ENCODE measurements around the gene SLC16A12.

SLC16A12 gene

DNA sequence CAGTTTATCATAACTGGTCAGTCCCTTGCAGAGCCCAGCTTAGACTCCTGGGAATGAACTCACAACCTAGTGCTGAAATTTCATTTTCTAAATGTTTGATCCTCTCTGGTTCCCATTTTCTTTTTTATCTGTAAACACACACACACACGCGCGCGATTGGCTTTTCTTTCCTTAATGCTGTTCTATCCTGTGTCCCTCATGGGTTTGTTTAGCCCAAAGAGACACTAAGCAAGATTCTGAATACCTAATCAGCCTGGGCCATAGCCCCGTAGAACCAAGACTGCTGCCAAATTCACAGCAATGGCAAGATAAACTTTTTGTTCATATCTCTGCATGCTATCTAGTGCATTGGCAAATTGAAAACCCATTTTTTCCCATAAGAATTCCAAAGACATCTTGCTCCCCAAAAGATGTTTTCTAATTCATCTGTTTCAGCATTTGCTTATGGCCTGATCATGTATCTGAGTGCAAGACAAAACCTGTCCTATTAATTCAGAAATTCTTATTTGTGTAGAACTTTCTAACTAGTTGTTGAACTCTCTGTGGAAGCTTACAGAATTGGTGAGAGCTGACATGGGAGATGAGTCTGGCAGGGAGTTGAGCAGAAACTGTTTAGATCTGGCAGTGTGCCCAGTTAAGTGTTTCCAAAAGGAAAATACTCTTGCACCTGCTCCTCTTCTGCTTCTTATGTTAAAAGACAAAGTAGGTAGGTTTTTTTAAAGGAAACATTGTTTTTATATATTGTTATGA, 144.7 kb downstream of the SLC16A12 start:
- DNase-seq (ENCODE audit: low spot score): no peak

DNA sequence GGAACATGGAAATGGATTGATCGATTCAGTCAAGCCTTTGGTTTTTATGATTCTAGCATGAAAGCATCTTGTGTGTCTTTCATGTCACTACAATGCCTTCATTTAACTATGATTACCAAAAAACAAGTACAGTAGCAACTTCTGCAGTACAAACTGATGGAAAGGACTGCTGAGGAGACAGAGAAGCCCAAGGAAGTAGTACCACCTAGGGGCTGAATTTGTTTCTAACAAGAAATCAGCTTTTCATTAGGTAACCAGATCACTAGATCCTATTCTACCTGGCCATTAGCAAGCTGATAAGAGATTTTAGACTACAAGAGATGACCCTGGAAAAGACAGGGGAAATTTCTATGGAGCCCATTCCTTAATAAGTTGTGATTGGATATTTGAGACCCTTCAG, 146.1 kb downstream of the SLC16A12 start:
- DNase-seq (ENCODE audit: low spot score): no peak

- no peak for DNase-seq (ENCODE audit: low spot score)
These were observed 146.6 kb downstream of the SLC16A12 start for GRCh38 chr10:89388806-89389205.

GRCh38 chr10:89384474-89385340, 150.7 kb downstream of the SLC16A12 start:
- no peak for DNase-seq (ENCODE audit: low spot score)

DNA sequence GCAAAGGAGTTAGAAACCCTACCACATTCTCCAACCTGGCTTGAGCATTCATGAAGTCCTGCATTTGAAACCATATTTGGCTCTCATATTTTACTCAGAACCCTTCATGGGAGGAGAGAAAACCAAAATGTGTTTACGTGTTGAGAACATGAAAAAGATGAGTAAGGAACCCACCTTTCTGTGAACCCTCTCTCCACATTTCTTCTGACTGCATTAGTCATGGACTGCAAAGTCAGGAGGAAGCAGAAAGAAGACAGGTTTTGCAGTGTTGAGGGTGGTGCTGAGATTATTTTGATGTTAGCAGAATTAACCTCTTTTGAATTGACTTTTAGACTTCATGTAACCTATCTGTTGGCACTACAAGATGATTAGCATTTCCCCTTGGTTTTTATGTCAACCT, 152.6 kb downstream of the SLC16A12 start:
- DNase-seq (ENCODE audit: low spot score): no peak
